Astrocyte (in vitro differentiated cells and primary cell): Measurements from ENCODE around the gene NIPAL3.

Source experiments
- EZH2 ChIP-seq: IDR thresholded peaks from 2 replicates; pipeline ENCODE4 v1.6.1; 2012; ENCODE audit warnings: mild to moderate bottlenecking, low read length, inconsistent platforms; ENCODE audit not compliant: insufficient read depth
- TF ChIP-seq, protein P1 (sequence below): IDR thresholded peaks from 2 replicates; pipeline ENCODE4 v1.5.1; 2011; ENCODE audit warnings: low read depth, mild to moderate bottlenecking, inconsistent platforms, low read length, moderate library complexity; ENCODE audit not compliant: insufficient read depth

DNA sequence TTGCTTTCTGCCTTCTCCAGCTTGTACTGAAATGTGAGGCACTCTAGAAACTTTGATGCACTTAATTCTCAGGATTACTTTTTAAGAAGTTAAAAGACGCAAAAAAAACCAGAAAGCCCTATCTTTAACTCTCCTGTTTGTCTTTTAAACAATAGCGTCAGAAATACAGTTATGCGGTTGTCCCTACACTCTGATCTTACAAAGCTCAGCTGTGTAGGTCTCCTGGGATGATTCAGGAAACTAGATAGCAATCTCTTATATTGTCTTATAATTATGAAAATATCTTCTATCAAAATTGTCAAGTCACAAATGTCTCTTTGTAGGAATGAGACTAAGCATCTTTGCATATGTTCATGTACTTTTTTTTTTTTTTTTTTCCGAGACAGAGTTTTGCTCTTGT, 60.1 kb downstream of the NIPAL3 start:
- TF ChIP-seq, protein P1, sequence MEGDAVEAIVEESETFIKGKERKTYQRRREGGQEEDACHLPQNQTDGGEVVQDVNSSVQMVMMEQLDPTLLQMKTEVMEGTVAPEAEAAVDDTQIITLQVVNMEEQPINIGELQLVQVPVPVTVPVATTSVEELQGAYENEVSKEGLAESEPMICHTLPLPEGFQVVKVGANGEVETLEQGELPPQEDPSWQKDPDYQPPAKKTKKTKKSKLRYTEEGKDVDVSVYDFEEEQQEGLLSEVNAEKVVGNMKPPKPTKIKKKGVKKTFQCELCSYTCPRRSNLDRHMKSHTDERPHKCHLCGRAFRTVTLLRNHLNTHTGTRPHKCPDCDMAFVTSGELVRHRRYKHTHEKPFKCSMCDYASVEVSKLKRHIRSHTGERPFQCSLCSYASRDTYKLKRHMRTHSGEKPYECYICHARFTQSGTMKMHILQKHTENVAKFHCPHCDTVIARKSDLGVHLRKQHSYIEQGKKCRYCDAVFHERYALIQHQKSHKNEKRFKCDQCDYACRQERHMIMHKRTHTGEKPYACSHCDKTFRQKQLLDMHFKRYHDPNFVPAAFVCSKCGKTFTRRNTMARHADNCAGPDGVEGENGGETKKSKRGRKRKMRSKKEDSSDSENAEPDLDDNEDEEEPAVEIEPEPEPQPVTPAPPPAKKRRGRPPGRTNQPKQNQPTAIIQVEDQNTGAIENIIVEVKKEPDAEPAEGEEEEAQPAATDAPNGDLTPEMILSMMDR, result no peak
- no peak for TF ChIP-seq EZH2
